Spleen (tissue), 11 donors: Measurements from ENCODE around the gene ARID5B. TPM values are rescaled to one million over a fixed set of nuclear protein-coding genes. Genes with fewer than 3 reads are reported as not detected.

Experiments used
- DNase-seq: peaks from one replicate; pipeline ENCODE4 v3.0.0-alpha.2; 2020
- H3K27ac ChIP-seq, 8 donors: fragments of 200-600 bp; sonication (generic) in 7 of 8; 1 replicate in 4 of 8; 2 replicates in 4 of 8; pipeline versions ENCODE4 v1.5.0 to v1.8.0; 2016 to 2021; ENCODE audit warnings: inconsistent platforms in 4 of 8, mild to moderate bottlenecking in 4 of 8, moderate library complexity in 1 of 8
- H3K27me3 ChIP-seq, 7 donors: fragments of 200-600 bp; sonication (generic) in 6 of 7; replicated peaks in 1 of 7; 1 replicate in 4 of 7; 2 replicates in 3 of 7; pipeline versions ENCODE4 v1.5.0 to v1.8.0; 2016 to 2021; ENCODE audit warnings: inconsistent platforms in 3 of 7, mild to moderate bottlenecking in 1 of 7
- H3K36me3 ChIP-seq, 6 donors: fragments of 200-600 bp; sonication (generic) in 5 of 6; 1 replicate in 4 of 6; 2 replicates in 2 of 6; pipeline versions ENCODE4 v1.5.0 to v1.8.0; 2016 to 2021; ENCODE audit warnings: inconsistent platforms in 2 of 6
- H3K4me1 ChIP-seq, 6 donors: fragments of 200-600 bp; sonication (generic) in 5 of 6; 1 replicate in 3 of 6; 2 replicates in 3 of 6; pipeline versions ENCODE4 v1.5.0 to v1.8.0; 2016 to 2021; ENCODE audit warnings: inconsistent platforms in 3 of 6
- H3K4me3 ChIP-seq, 8 donors: fragments of 200-600 bp; sonication (generic) in 7 of 8; 1 replicate in 4 of 8; 2 replicates in 4 of 8; pipeline versions ENCODE4 v1.5.0 to v1.8.0; 2016 to 2021; ENCODE audit warnings: inconsistent platforms in 4 of 8, mild to moderate bottlenecking in 4 of 8, moderate library complexity in 2 of 8
- H3K9me3 ChIP-seq, 8 donors: fragments of 200-600 bp; sonication (generic) in 7 of 8; 1 replicate in 4 of 8; 2 replicates in 4 of 8; pipeline versions ENCODE4 v1.5.0 to v1.8.0; 2016 to 2021; ENCODE audit warnings: inconsistent platforms in 4 of 8
- CTCF ChIP-seq, 11 experiments: fragments of 200-600 bp in 7 of 11; fragments of 450-650 bp in 4 of 11; sonication (generic) in 4 of 11; IDR thresholded peaks in 8 of 11; conservative IDR thresholded peaks in 3 of 11; 1 replicate in 7 of 11; 2 replicates in 4 of 11; pipeline versions ENCODE4 v1.4.0 to v1.8.0; 2016 to 2021; ENCODE audit warnings: antibody characterized with exemption in 11 of 11, inconsistent platforms in 4 of 11, mild to moderate bottlenecking in 1 of 11
- POLR2A ChIP-seq, 3 donors: fragments of 450-650 bp; IDR thresholded peaks; one replicate each; pipeline ENCODE4 v1.5.1; 2017; ENCODE audit warnings: antibody characterized with exemption in 3 of 3, mild to moderate bottlenecking in 1 of 3
- POLR2AphosphoS5 ChIP-seq, 3 donors: sonication (generic); formaldehyde crosslinking; IDR thresholded peaks; one replicate each; pipeline ENCODE4 v1.5.1; 2017; ENCODE audit warnings: antibody characterized with exemption in 3 of 3
- WGBS, 5 donors: extraction: QIAGEN DNeasy Blood & Tissue Kit in 3 of 5; methylation state at CpG; one replicate each; pipeline versions ENCODE4 v1.1.5 to v1.1.7; 2013 to 2018; 5-methylcytosine and 5-hydroxymethylcytosine counted together
- intact Hi-C: fragments of 100-400 bp; cut with DNase I; formaldehyde crosslinking; loops from one replicate; pipeline ENCODE4 v1.15.0; 2023; ENCODE audit warnings: low total_unique reads
- polyA plus RNA-seq, 3 donors: library from polyadenylated mRNA; stranded (reverse); fragments of 200-250 nt; gene quantifications; one replicate each; pipeline ENCODE4 v1.2.1, GENCODE V29; 2013
- total RNA-seq, 7 donors: library from RNA; depleted of rRNA in 3 of 7; stranded (reverse); fragments of >200 nt in 3 of 7; fragmentation: NEBNext Ultra II Directional in 4 of 7; extraction: Animal tissue kit (Norgen Biotek cat#: 25700) in 4 of 7; gene quantifications; one replicate each; pipeline versions ENCODE4 v1.1.0 to v1.2.1, GENCODE V29; 2016 to 2021
- donor health status: healthy with polysubstance abuse.
- donor health status: DM: no; HTN: no; CAD: no; lungs with moderate emphysema.
- donor health status: DM: no; HTN: no; CAD: no.
- donor health status: Bipolar disorder and iron deficiency.
- donor health status: healthy.
- donor health status: DM: no; HTN: no; CAD: no.
- donor health status: DM: yes; HTN: yes; CAD: no.

Gene ARID5B
- total and polyA plus RNA-seq, 10 donors, result 5.6 to 70.7 (median 46.2) TPM

GRCh38 chr10:62085404-62085803 is 183.9 kb downstream of the ARID5B start:
- no peak overlapping the region for H3K4me3 ChIP-seq
- TF ChIP-seq POLR2A (IDR thresholded peaks at IDR 0.05) (no peak), CTCF (IDR thresholded peaks at IDR 0.05 in 8 of 11, conservative IDR thresholded peaks at IDR 0.05 in 3 of 11) (no peak), POLR2AphosphoS5 (IDR thresholded peaks at IDR 0.05) (no peak)
- 83 to 89% (median 86%) methylated on average over 2 of the region's 2 CpGs for WGBS, 5 donors
- H3K9me3 ChIP-seq, result no peaks in the 10 kb centered on the region
- intact Hi-C loops, result no loop called here
- H3K36me3 ChIP-seq, result peaks cover 4 to 58% (median 28%) of the 10 kb centered on the region in 6 donors
- H3K4me1 ChIP-seq, result peaks cover 30 to 79% (median 43%) of the 10 kb centered on the region in 6 donors
- no peak for DNase-seq
- peak overlapping the region in 2 of 8 donors; percentile 48 to 82 for H3K27ac ChIP-seq
- no peaks in the 10 kb centered on the region for H3K27me3 ChIP-seq

- peak overlapping the region in 1 of 8 donors; percentile 48 for H3K27ac ChIP-seq
- intact Hi-C loops, result no loop called here
- peaks cover 27 to 75% (median 40%) of the 10 kb centered on the region in 6 donors for H3K4me1 ChIP-seq
- H3K9me3 ChIP-seq, result no peaks in the 10 kb centered on the region
- H3K27me3 ChIP-seq, result no peaks in the 10 kb centered on the region
- 87 to 98% (median 96%) methylated on average over 2 of the region's 2 CpGs for WGBS, 5 donors
- no peak for DNase-seq
- no peak overlapping the region for H3K4me3 ChIP-seq
- H3K36me3 ChIP-seq, result peaks cover 4 to 62% (median 33%) of the 10 kb centered on the region in 6 donors
- TF ChIP-seq CTCF (IDR thresholded peaks at IDR 0.05 in 8 of 11, conservative IDR thresholded peaks at IDR 0.05 in 3 of 11), result no peak
- TF ChIP-seq POLR2AphosphoS5 (IDR thresholded peaks at IDR 0.05), result no peak
These were observed 184.3 kb downstream of the ARID5B start for GRCh38 chr10:62085821-62086220.

- no peak for DNase-seq
- peaks cover 14 to 61% (median 24%) of the 10 kb centered on the region in 6 donors for H3K4me1 ChIP-seq
- no peaks in the 10 kb centered on the region for H3K27me3 ChIP-seq
- no peak for TF ChIP-seq CTCF (IDR thresholded peaks at IDR 0.05 in 8 of 11, conservative IDR thresholded peaks at IDR 0.05 in 3 of 11)
- no peak for TF ChIP-seq POLR2A (IDR thresholded peaks at IDR 0.05)
- TF ChIP-seq POLR2AphosphoS5 (IDR thresholded peaks at IDR 0.05), result no peak
- no peaks in the 10 kb centered on the region for H3K9me3 ChIP-seq
- intact Hi-C loops, result no loop called here
- no peak overlapping the region for H3K4me3 ChIP-seq
- peaks cover 4 to 77% (median 48%) of the 10 kb centered on the region in 6 donors for H3K36me3 ChIP-seq
- H3K27ac ChIP-seq, result no peak overlapping the region
- 55 to 87% (median 85%) methylated on average over 2 of the region's 2 CpGs for WGBS, 5 donors
These were observed 185.8 kb downstream of the ARID5B start for GRCh38 chr10:62087329-62087728.

- TF ChIP-seq POLR2A (IDR thresholded peaks at IDR 0.05) (no peak), POLR2AphosphoS5 (IDR thresholded peaks at IDR 0.05) (no peak), CTCF (IDR thresholded peaks at IDR 0.05 in 8 of 11, conservative IDR thresholded peaks at IDR 0.05 in 3 of 11) (no peak)
These were observed 187.3 kb downstream of the ARID5B start for GRCh38 chr10:62088786-62089185.

More at GRCh38 chr10:62088786-62089185, 187.3 kb downstream of the ARID5B start:
- Histone ChIP-seq H3K4me1 (peaks cover 3 to 57% (median 10%) of the 10 kb centered on the region in 6 donors), H3K27ac (no peak overlapping the region), H3K4me3 (no peak overlapping the region), H3K9me3 (no peaks in the 10 kb centered on the region), H3K27me3 (no peaks in the 10 kb centered on the region), H3K36me3 (peaks cover 4 to 90% (median 56%) of the 10 kb centered on the region in 6 donors)
- 92 to 97% (median 96%) methylated on average over 3 of the region's 3 CpGs for WGBS, 5 donors
- intact Hi-C loops, result no loop called here
- DNase-seq, result no peak
